Measurements from ENCODE around the gene SLC2A10.

Gene SLC2A10

GRCh38 chr20:46703435-46703834 lies 6.0 kb upstream of the SLC2A10 start:
- DNase-seq (ENCODE audit: low read depth in 2 of 2): no peak

DNA sequence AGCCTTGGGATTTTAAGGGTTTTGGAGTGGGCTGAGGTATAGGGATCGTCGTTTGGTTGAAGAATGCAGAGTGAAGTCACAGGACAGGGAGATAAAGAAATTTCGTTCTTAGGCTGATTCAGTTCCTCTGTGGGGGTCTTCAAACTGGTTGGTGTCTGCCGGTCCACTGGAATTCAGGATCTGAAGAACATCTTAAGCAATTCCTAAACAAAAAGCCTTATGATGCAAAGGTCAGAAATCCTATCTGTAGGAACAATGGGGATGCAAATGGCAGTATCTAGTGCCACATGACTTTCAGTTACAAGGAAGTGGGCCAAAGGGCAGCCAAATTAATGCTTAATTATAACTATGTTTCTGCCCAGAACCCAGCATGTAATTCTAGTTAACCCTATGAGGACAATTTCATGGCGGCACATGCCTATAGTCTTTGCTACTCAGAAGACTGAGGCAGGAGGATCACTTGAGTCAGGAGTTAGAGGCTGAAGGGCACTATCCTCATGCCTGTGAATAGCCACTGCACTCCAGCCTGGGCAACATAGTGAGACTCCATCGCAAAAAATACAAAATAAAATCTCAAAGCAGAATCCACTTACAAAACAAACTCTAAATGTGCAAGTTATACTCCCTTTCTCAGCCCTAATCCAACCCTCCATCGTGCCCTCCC lies 4.6 kb upstream of the SLC2A10 start:
- DNase-seq (ENCODE audit: low read depth in 2 of 2): no peak

DNA sequence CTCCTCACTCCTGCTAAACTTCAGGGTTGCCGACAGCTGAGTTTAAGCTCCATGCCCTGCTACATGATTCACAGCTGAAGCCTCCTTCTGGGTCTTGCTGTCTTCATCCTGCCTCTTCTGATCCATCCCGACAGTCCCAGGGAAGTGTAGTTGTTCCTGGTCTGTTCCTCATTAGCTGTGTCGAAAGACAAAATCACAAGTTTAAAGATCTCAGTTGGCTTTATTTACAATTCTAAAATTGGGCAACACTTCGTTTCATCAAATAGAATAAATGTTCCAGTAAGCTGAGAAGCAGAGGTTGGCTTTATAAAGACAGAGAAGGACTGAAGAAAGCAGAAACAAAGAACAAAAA lies 4.1 kb upstream of the SLC2A10 start:
- no peak for DNase-seq (ENCODE audit: low read depth in 2 of 2)

- DNase-seq (ENCODE audit: low read depth in 2 of 2): no peak
These were observed 3.2 kb upstream of the SLC2A10 start for GRCh38 chr20:46706242-46706641.

- DNase-seq (ENCODE audit: low read depth in 2 of 2): no peak
These were observed 1.1 kb upstream of the SLC2A10 start for GRCh38 chr20:46708172-46708860.

DNA sequence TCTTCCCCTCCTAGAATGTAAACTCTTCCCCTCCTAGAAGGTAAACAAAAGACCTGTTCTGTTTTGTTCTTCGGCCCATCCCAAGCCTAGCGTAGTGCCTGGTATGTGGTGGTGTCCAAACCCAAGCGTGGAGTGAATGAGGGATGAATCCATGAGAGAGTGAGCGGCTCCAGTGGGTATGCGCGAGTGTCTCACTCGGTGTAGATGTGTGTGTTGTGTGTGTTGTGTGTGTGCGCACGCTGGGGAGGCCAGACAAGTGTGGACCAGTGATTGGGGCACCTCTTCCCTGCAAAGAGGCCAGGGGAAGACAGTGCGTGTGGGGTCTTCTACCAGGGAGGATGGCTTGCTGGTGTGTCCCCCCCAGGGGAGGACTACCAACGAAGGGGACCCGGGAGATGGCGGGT lies 392 bp upstream of the SLC2A10 start:
- DNase-seq (ENCODE audit: low read depth in 2 of 2): no peak

GRCh38 chr20:46710153-46710913 lies 884 bp downstream of the SLC2A10 start:
- no peak for DNase-seq (ENCODE audit: low read depth in 2 of 2)

- no peak for DNase-seq (ENCODE audit: low read depth in 2 of 2)
These were observed 2.7 kb downstream of the SLC2A10 start for GRCh38 chr20:46712056-46712636.

DNA sequence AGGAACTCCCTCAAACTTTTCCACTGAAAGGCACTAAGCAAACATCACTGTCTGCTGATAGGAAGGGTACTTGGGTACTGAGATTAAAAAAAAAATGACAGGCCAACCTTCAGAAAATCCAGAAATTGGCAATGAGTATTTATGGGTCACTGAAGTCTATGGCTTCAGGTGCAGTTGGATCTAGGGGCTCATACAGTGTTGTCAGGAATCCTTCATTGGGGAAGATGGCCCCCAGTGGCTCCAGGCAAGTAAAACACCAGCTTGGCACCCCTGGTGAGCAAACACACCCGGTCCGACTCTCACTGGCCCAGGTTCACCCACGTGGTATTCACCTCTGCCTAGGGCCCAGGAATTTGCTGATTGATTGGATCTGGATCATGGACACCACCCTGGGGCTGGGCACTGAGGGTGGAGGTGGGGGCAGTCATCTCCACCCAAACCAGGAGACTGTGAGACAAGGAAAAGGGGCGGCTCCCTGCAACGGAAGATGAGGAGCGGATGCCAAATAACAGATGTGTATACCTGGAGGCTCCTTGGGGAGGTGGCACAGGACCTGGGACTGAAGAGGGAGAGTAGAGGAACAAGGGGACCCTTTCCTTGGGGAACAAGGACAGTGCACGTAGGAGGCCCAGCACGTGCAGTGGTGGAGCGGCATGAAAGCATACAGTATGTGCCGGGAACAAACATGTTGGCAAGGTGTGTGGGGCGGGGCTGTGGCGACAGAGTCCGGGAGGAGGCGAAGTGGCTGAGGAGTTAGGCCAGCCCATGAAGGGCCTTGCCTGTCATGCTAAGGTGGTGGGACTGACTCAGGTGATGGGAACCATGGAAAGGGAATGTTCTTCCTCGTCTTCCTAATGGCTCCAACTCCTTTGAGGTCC lies 4.7 kb downstream of the SLC2A10 start:
- no peak for DNase-seq (ENCODE audit: low read depth in 2 of 2)

DNA sequence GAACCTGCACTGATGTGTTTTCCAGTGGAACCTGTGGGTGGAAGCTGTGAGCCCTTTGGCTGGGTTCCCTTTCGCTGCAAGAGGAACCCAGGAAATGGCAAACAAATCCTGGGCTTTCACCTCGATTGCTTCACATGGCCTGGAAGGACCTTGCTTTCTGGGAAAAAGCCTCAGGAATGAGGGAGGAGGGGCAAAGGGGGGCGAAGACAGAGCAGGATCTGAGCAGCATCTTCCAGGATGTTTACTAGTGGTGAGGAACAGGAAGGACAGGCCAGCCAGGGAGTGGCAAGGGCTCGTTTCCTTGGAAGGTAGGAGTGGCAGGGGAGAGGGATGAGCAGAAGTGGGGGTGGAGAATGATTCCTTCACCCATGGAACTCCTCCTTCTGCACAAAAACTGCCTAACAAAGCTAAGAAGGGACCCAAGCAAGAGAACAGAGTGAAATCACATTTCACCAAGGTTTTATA lies 5.9 kb downstream of the SLC2A10 start:
- no peak for DNase-seq (ENCODE audit: low read depth in 2 of 2)

DNA sequence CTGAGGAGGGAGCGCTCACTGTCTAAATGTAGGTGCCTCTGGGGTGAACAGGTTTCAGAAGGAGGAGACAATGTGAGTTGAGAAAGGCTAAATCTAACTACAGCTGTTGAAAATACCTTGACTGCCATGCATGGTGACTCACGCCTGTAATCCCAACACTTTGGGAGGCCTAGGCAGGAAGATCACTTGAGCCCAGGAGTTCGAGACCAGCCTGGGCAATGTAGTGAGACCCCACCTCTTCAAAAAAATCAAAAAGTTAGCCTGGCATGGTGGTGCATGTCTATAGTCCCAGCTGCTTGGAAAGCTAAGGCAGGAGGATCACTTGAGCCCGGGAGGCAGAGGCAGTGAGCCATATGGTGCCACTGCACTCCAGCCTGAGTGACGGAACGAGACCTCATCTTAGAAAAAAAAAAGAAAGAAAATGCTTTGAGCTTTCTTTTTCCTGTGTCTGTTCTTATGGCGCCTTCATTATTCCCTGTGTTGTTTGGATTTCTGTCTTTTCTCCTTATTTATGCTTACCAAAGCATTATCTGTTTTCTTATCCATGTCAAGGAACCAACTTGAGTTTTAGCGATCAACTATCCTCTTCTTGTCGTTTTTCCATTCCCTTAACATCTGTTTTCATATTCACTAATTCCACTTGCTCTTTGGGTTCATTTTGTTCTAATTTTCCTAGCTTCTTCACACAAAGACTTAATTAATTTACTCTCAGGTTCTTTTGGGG lies 8.5 kb downstream of the SLC2A10 start:
- no peak for DNase-seq (ENCODE audit: low read depth in 2 of 2)

DNA sequence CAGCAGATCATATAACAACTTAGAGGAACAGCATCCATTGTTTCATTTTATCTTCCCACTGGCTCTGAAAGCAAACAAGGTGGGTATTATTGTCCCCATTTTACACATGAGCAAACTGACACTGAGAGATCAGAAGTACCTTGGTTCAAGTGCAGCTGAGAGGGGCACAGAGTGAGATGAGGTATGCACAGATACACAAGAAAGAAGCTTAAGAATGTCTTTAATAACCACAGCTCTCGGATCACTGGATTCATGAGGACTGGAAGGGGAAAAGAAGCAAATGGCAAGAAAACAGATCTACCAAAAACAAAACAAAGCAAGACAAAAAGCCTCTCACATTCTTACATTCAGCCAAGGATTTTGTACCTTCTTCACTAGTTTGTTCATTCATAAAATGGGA lies 10.6 kb downstream of the SLC2A10 start:
- no peak for DNase-seq (ENCODE audit: low read depth in 2 of 2)

- no peak for DNase-seq (ENCODE audit: low read depth in 2 of 2)
These were observed 11.5 kb downstream of the SLC2A10 start for GRCh38 chr20:46720776-46721425.

DNA sequence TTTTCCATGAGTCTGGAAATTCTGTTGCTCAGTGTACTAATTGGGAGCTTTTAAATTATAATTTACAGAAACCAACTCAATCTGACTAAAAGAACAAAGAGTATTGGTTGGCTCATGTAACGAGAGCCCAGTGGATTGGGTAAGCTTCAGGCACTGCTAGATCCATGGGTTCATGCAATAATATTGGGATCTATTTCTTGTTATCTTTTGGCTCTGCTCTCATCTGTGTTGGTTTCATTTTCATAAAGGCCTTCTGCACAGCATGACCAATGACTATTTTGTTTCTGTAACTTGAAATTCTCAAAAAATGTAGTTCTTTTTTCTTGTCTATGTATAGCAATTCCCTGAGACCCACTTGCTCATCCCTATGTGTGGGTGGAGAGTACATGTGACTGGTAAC lies 12.0 kb downstream of the SLC2A10 start:
- DNase-seq (ENCODE audit: low read depth in 2 of 2): no peak

- no peak for DNase-seq (ENCODE audit: low read depth in 2 of 2)
These were observed 13.0 kb downstream of the SLC2A10 start for GRCh38 chr20:46722450-46722849.

GRCh38 chr20:46723039-46723438 lies 13.6 kb downstream of the SLC2A10 start:
- no peak for DNase-seq (ENCODE audit: low read depth in 2 of 2)

- DNase-seq (ENCODE audit: low read depth in 2 of 2): no peak
These were observed 15.0 kb downstream of the SLC2A10 start for GRCh38 chr20:46724343-46724959.

DNA sequence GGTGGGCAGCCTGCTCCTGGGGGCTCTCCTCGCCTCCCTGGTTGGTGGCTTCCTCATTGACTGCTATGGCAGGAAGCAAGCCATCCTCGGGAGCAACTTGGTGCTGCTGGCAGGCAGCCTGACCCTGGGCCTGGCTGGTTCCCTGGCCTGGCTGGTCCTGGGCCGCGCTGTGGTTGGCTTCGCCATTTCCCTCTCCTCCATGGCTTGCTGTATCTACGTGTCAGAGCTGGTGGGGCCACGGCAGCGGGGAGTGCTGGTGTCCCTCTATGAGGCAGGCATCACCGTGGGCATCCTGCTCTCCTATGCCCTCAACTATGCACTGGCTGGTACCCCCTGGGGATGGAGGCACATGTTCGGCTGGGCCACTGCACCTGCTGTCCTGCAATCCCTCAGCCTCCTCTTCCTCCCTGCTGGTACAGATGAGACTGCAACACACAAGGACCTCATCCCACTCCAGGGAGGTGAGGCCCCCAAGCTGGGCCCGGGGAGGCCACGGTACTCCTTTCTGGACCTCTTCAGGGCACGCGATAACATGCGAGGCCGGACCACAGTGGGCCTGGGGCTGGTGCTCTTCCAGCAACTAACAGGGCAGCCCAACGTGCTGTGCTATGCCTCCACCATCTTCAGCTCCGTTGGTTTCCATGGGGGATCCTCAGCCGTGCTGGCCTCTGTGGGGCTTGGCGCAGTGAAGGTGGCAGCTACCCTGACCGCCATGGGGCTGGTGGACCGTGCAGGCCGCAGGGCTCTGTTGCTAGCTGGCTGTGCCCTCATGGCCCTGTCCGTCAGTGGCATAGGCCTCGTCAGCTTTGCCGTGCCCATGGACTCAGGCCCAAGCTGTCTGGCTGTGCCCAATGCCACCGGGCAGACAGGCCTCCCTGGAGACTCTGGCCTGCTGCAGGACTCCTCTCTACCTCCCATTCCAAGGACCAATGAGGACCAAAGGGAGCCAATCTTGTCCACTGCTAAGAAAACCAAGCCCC lies 16.0 kb downstream of the SLC2A10 start:
- DNase-seq (ENCODE audit: low read depth in 2 of 2): no peak

DNA sequence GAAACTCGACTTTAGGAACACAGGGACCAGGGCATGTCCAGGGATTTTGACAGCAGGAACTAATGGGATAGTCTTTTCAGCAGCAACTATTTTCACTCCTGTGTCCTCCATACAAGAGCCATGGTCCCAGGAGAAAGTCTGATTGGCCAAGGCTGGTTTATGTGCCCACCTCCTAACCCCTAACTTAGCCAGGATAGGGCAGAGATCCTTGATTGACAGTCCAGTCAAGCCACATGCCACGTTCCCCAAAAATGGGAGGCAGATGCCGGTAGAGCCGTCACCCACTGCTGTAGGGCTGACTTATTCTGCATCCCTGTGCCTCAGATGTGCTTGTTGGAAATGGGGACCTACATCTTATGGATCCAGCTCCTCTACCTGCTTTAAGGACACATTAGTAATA lies 22.3 kb downstream of the SLC2A10 start:
- no peak for DNase-seq (ENCODE audit: low read depth in 2 of 2)

Measured in stimulated activated CD4-positive, alpha-beta T cell treated with anti-CD3 and anti-CD28 coated beads, Interleukin-12 subunit alpha, Interleukin-12 subunit beta, amount 100 ng/mL, for 24 hours (primary cell).